Measurements from ENCODE around the gene PPL.

Gene PPL

GRCh38 chr16:4855371-4855770 is 81.6 kb downstream of the PPL start:
- H3K4me1 Mint-ChIP-seq: peaks cover 12% of the 10 kb centered on the region
- no peak overlapping the region for H3K4me3 Mint-ChIP-seq
- H3K9me3 Mint-ChIP-seq: no peaks in the 10 kb centered on the region
- H3K36me3 Mint-ChIP-seq (ENCODE audit: low read depth): peaks cover 55% of the 10 kb centered on the region
- H3K27ac Mint-ChIP-seq: no peak overlapping the region
- TF ChIP-seq, protein P1, sequence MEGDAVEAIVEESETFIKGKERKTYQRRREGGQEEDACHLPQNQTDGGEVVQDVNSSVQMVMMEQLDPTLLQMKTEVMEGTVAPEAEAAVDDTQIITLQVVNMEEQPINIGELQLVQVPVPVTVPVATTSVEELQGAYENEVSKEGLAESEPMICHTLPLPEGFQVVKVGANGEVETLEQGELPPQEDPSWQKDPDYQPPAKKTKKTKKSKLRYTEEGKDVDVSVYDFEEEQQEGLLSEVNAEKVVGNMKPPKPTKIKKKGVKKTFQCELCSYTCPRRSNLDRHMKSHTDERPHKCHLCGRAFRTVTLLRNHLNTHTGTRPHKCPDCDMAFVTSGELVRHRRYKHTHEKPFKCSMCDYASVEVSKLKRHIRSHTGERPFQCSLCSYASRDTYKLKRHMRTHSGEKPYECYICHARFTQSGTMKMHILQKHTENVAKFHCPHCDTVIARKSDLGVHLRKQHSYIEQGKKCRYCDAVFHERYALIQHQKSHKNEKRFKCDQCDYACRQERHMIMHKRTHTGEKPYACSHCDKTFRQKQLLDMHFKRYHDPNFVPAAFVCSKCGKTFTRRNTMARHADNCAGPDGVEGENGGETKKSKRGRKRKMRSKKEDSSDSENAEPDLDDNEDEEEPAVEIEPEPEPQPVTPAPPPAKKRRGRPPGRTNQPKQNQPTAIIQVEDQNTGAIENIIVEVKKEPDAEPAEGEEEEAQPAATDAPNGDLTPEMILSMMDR (IDR thresholded peaks at IDR 0.05; ENCODE audit: unreplicated experiment in 3 of 3): no peak
- no peaks in the 10 kb centered on the region for H3K27me3 Mint-ChIP-seq (ENCODE audit: low read depth)

DNA sequence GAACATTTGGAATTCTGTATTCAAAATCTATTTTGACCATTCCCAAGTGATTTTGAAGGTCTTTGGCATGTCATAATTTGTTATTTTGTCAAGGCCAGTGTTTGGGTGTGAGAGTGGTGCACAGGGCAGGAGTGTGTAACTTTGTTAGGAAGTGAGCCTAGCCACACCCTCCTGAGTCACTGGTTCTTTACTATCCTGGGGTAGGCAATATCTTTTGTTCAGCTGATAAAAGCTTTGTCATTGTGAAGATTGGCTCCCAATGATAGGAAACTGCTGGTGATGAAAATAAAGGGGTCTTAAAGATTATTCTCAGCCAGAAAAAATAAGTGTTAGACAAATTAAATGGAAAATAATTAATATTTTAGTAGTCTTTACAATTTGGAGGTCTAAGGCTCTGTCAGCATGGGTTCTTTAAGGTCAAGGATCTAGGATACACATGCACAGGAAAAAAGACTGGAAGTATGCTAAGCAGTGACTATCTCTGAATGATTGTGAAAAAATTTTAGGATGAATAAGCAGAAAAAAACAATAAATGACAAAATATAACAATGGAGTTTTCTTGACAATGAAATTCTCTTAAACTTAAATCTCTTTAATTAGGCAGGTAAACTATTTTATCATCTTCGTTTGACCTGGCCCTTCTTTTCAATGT is 84.6 kb downstream of the PPL start:
- Mint-ChIP-seq H3K27me3 (ENCODE audit: low read depth) (no peaks in the 10 kb centered on the region), H3K27ac (no peak overlapping the region), H3K4me1 (peaks cover 34% of the 10 kb centered on the region), H3K9me3 (no peaks in the 10 kb centered on the region), H3K36me3 (ENCODE audit: low read depth) (peaks cover 29% of the 10 kb centered on the region), H3K4me3 (no peak overlapping the region)
- TF ChIP-seq, protein P1 (IDR thresholded peaks at IDR 0.05; ENCODE audit: unreplicated experiment in 3 of 3): no peak

DNA sequence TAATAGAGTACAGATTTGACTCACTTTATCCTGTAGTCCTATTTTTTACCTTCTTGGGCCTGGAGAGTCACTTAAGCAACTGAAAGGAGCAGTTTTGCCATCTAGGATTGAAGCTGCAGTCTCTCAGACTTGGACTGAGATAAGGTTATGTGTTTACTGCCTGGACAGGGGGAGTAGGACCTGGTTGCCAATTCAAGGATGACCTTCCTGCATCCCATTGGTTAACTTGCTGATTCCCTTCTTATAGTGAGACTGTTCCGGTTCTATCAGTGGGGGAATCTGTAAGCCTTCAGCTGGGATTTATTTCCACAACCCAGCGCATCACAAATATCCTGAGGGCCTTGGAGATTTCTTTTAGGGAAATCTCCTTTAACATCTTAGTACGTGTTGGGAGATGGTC is 86.7 kb downstream of the PPL start:
- Mint-ChIP-seq H3K4me3 (peak overlapping the region; percentile 67 to 80 (median 69)), H3K36me3 (ENCODE audit: low read depth) (peaks cover 29% of the 10 kb centered on the region), H3K27me3 (ENCODE audit: low read depth) (no peaks in the 10 kb centered on the region), H3K9me3 (no peaks in the 10 kb centered on the region), H3K4me1 (peaks cover 46% of the 10 kb centered on the region), H3K27ac (peak overlapping the region in 1 of 3 experiments; percentile 57)
- TF ChIP-seq, protein P1 (IDR thresholded peaks at IDR 0.05; ENCODE audit: unreplicated experiment in 3 of 3): no peak

- TF ChIP-seq, protein P1 (IDR thresholded peaks at IDR 0.05; ENCODE audit: unreplicated experiment in 3 of 3): no peak
- H3K4me3 Mint-ChIP-seq: peak overlapping the region; percentile 87 to 94 (median 89)
- H3K9me3 Mint-ChIP-seq: no peaks in the 10 kb centered on the region
- peak overlapping the region in 2 of 3 experiments; percentile 55 to 83 for H3K27ac Mint-ChIP-seq
- H3K4me1 Mint-ChIP-seq: peaks cover 46% of the 10 kb centered on the region
- peaks cover 29% of the 10 kb centered on the region for H3K36me3 Mint-ChIP-seq (ENCODE audit: low read depth)
- no peaks in the 10 kb centered on the region for H3K27me3 Mint-ChIP-seq (ENCODE audit: low read depth)
Observed at GRCh38 chr16:4847774-4848587, 89.0 kb downstream of the PPL start.

DNA sequence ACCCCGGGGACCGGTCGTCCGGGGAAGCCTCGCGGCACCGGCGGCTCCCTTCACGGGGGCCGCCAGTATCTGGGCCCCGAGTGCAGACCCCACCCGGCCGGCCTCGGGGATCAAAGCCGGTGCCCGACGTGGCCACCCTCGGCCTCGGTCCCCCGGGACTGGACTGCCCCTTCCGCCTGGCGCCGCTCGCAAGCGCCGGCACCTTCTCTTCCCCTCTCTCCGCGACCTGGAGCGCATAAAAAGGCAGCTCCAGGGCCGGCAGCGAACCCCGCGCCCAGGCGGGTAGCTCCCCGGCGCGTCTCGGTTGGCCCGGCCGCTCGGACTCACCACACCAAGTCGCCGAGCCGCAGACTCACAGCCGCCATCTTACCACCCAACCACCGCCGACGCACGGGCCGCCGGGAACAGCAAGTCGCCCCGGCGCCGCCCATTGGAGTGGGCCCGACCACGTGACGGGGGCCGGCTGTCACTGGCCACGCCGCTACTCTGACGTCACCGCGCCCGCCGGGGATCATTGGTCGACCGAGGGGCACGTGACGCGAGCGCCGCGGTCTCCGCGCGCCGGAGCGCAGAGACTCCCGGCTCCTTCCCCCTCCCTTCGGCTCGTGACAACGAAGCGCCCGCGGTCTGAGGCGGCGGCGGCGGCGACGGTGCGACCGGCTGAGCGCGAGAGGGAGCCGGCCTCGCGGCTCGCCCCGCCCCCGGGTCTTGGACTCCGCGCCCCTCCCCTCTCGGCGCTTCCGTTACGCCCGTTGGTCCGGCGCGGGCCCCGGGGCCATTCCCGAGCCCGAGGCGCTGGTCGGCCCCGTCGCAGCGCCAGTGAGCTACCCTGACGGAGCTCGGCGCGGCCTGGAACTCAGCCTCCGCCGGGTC is 89.8 kb downstream of the PPL start, which contains the start of the genes GLYR1 and UBN1:
TSS of gene GLYR1 (minus strand) at position 388 of the 873 bp plus-strand sequence. CDS start at position 365, 23 bp downstream.
TSS of gene UBN1 (plus strand) at position 581 of the 873 bp plus-strand sequence. CDS start 5,437 bp downstream, outside the sequence.
- H3K27me3 Mint-ChIP-seq (ENCODE audit: low read depth): no peaks in the 10 kb centered on the region
- peaks cover 46% of the 10 kb centered on the region for H3K4me1 Mint-ChIP-seq
- H3K9me3 Mint-ChIP-seq: no peaks in the 10 kb centered on the region
- peak within 1 kb of the TSS; percentile 21 to 88 (median 83) for H3K27ac Mint-ChIP-seq
- TF ChIP-seq, protein P1 (IDR thresholded peaks at IDR 0.05; ENCODE audit: unreplicated experiment in 3 of 3): no peak
- peaks cover 30% of the 10 kb centered on the region for H3K36me3 Mint-ChIP-seq (ENCODE audit: low read depth)
- H3K4me3 Mint-ChIP-seq: peak within 1 kb of the TSS; percentile 92 to 94 (median 94)

Measured in nephron (organoid).